Measurements from ENCODE around the gene TIMP2. TPM values are rescaled to one million over a fixed set of nuclear protein-coding genes. Genes with fewer than 3 reads are reported as not detected.
"Not testable (repeated sequence)": the region's sequence is repeated elsewhere in the genome, so short reads cannot be mapped to it uniquely, and the experiment has no call there.

TIMP2 gene
- total and polyA plus RNA-seq, 2 of the 4 experiments (the other 2 are of a cell fraction), result 43.9 to 416 TPM

- 0 out of 2 replicates have a peak overlapping the region, but pooled peaks have one; percentile 52 for H3K14ac ChIP-seq (replicated peaks; ENCODE audit: low read depth, low read length)
- H3K79me1 ChIP-seq (ENCODE audit: low read depth in 1 of 2, low read length in 2 of 2), result peaks cover 31 to 79% of the 10 kb centered on the region in 2 experiments
- peak overlapping the region; percentile 9; the same call in 1 of the 2 replicates for H2BK20ac ChIP-seq (ENCODE audit: low read depth, low read length)
- ATAC-seq (ENCODE audit: low read depth), result peak; percentile 87
- peak overlapping the region; percentile 20; the same call in 1 of the 3 replicates for H2BK15ac ChIP-seq (ENCODE audit: low read depth, low read length)
- POLR2A ChIA-PET (ENCODE audit: unreplicated experiment), result no interaction called here
- H2AK9ac ChIP-seq (replicated peaks; ENCODE audit: low read depth, low read length, poor library complexity), result peak overlapping the region; percentile 77
- H3K4ac ChIP-seq (ENCODE audit: low read depth, low read length), result peak overlapping the region; percentile 43
- no TSS peak for BruUV-seq (replicated peaks)
- H4K8ac ChIP-seq (ENCODE audit: low read depth in 2 of 2, low read length in 2 of 2), result peak overlapping the region in 1 of 2 experiments; percentile 9; a peak in 1 of 4 replicates
- peak overlapping the region; percentile 2; the same call in 1 of the 2 replicates for H3K27ac ChIP-seq (ENCODE audit: insufficient read depth, low read length)
- no peaks in the 10 kb centered on the region for H3K27me3 ChIP-seq (ENCODE audit: control insufficient read depth, insufficient read depth, low read length)
- H2BK5ac ChIP-seq (ENCODE audit: low read depth, low read length, poor library complexity, severe bottlenecking), result peak overlapping the region; percentile 61
- H4K20me1 ChIP-seq (ENCODE audit: insufficient read depth, low read length), result peaks cover 13% of the 10 kb centered on the region
- peaks cover 13% of the 10 kb centered on the region for H3K4me1 ChIP-seq (ENCODE audit: control insufficient read depth, insufficient read depth, low read length)
- in situ Hi-C loops (cut with MboI; ENCODE audit: low sequenced_read_pairs) (loop anchor here (25.0 kb wide), 1 partner anchor 519 kb away; no protein-coding TSS in a partner anchor), intact Hi-C loops (cut with micrococcal nuclease) (no loop called here), dilution Hi-C loops (cut with HindIII; ENCODE audit: low sequenced_read_pairs, unreplicated experiment) (no loop called here)
- no peak overlapping the region for H2BK120ac ChIP-seq (ENCODE audit: low read depth, low read length)
- 60% methylated on average over 1 of the region's 7 CpGs; no CpG with 5 or more reads in 1 of the 2 experiments for WGBS, 2 experiments (ENCODE audit: extremely low coverage in 2 of 2, insufficient read length in 1 of 2)
- peaks cover 43% of the 10 kb centered on the region for H3K36me3 ChIP-seq (ENCODE audit: control insufficient read depth, insufficient read depth, low read length)
- TF ChIP-seq RAD21 (IDR thresholded peaks at IDR 0.05; ENCODE audit: low read length) (no peak), MAZ (IDR thresholded peaks at IDR 0.05; ENCODE audit: borderline replicate concordance, low read depth, low read length) (no peak), BHLHE40 (IDR thresholded peaks at IDR 0.05; ENCODE audit: low read depth, low read length) (0 out of 2 replicates have a peak, but pooled peaks have one; percentile 19), MXI1 (IDR thresholded peaks at IDR 0.05; ENCODE audit: borderline replicate concordance, low read depth, low read length) (peak; percentile 96), FOS (IDR thresholded peaks at IDR 0.05; ENCODE audit: low read depth, low read length) (peak; percentile 50; the same call in 1 of the 2 replicates)
- peak overlapping the region; percentile 47; the same call in 1 of the 2 replicates for H3K4me2 ChIP-seq (ENCODE audit: low read depth, low read length)
- H3K9ac ChIP-seq (ENCODE audit: low read depth, low read length), result no peak overlapping the region
- peaks cover 14% of the 10 kb centered on the region; the same call in 1 of the 2 replicates for H3K9me1 ChIP-seq (ENCODE audit: insufficient read depth, low read length)
- H3K18ac ChIP-seq (ENCODE audit: low read depth, low read length), result no peak overlapping the region
- CTCF ChIA-PET, result no interaction called here
- peak overlapping the region; percentile 61 for H2AFZ ChIP-seq (replicated peaks; ENCODE audit: low read length, poor library complexity)
- H2AK5ac ChIP-seq (ENCODE audit: low read depth, low read length), result peak overlapping the region; percentile 82
- no peak overlapping the region for H3K23ac ChIP-seq (ENCODE audit: low read depth, low read length)
- no peak overlapping the region for H3K56ac ChIP-seq (ENCODE audit: extremely low read depth, insufficient read depth, low read length)
- DNase-seq, result peak; percentile 86
- no peak overlapping the region for H4K91ac ChIP-seq (ENCODE audit: insufficient read depth, low read depth, low read length)
- H3K4me3 ChIP-seq (ENCODE audit: insufficient read depth, low read depth, low read length), result no peak overlapping the region
- no peak overlapping the region for H4K5ac ChIP-seq (ENCODE audit: low read depth, low read length)
- no peaks in the 10 kb centered on the region for H3K9me3 ChIP-seq (ENCODE audit: control insufficient read depth, insufficient read depth, low read length)
These were observed 56.8 kb downstream of the TIMP2 start for GRCh38 chr17:78868391-78868790.

- H3K9me1 ChIP-seq (ENCODE audit: insufficient read depth, low read length); H3K27me3 ChIP-seq (ENCODE audit: control insufficient read depth, insufficient read depth, low read length); H3K9me3 ChIP-seq (ENCODE audit: control insufficient read depth, insufficient read depth, low read length); H3K4me2 ChIP-seq (ENCODE audit: low read depth, low read length); H4K5ac ChIP-seq (ENCODE audit: low read depth, low read length); intact Hi-C loops (cut with micrococcal nuclease); ATAC-seq (ENCODE audit: low read depth); H3K4me3 ChIP-seq (ENCODE audit: insufficient read depth, low read depth, low read length); H4K91ac ChIP-seq (ENCODE audit: insufficient read depth, low read depth, low read length); DNase-seq; POLR2A ChIA-PET (ENCODE audit: unreplicated experiment); H3K9ac ChIP-seq (ENCODE audit: low read depth, low read length); H3K56ac ChIP-seq (ENCODE audit: extremely low read depth, insufficient read depth, low read length); BruUV-seq (replicated peaks); H3K18ac ChIP-seq (ENCODE audit: low read depth, low read length); dilution Hi-C loops (cut with HindIII; ENCODE audit: low sequenced_read_pairs, unreplicated experiment): not testable (repeated sequence)
- Histone ChIP-seq H4K20me1 (ENCODE audit: insufficient read depth, low read length) (peaks cover 13% of the 10 kb centered on the region), H2AK5ac (ENCODE audit: low read depth, low read length) (peak overlapping the region; percentile 94), H2AK9ac (replicated peaks; ENCODE audit: low read depth, low read length, poor library complexity) (peak overlapping the region; percentile 70), H3K27ac (ENCODE audit: insufficient read depth, low read length) (peak overlapping the region; percentile 30; the same call in 1 of the 2 replicates), H3K4ac (ENCODE audit: low read depth, low read length) (peak overlapping the region; percentile 85), H3K23ac (ENCODE audit: low read depth, low read length) (peak overlapping the region; percentile 98), H3K79me1 (ENCODE audit: low read depth in 1 of 2, low read length in 2 of 2) (peaks cover 31 to 70% of the 10 kb centered on the region in 2 experiments), H4K8ac (ENCODE audit: low read depth in 2 of 2, low read length in 2 of 2) (peak overlapping the region in 1 of 2 experiments; percentile 65; a peak in 2 of 4 replicates), H2BK20ac (ENCODE audit: low read depth, low read length) (peak overlapping the region; percentile 42; the same call in 1 of the 2 replicates), H3K14ac (replicated peaks; ENCODE audit: low read depth, low read length) (peak overlapping the region; percentile 81), H2BK5ac (ENCODE audit: low read depth, low read length, poor library complexity, severe bottlenecking) (peak overlapping the region; percentile 72), H3K4me1 (ENCODE audit: control insufficient read depth, insufficient read depth, low read length) (peaks cover 11% of the 10 kb centered on the region), H2BK15ac (ENCODE audit: low read depth, low read length) (peak overlapping the region; percentile 56; the same call in 1 of the 3 replicates), H3K36me3 (ENCODE audit: control insufficient read depth, insufficient read depth, low read length) (peaks cover 33% of the 10 kb centered on the region), H2AFZ (replicated peaks; ENCODE audit: low read length, poor library complexity) (peak overlapping the region; percentile 58), H2BK120ac (ENCODE audit: low read depth, low read length) (peak overlapping the region; percentile 64)
- in situ Hi-C loops (cut with MboI; ENCODE audit: low sequenced_read_pairs), result loop anchor here (25.0 kb wide), 1 partner anchor 520 kb away; no protein-coding TSS in a partner anchor
- CTCF ChIA-PET, result interaction anchor here (0.7 kb wide), 1 partner anchor 1932 kb away, joined by 9 read pairs; no protein-coding TSS in a partner anchor
- 40% methylated on average over 1 of the region's 3 CpGs; no CpG with 5 or more reads in 1 of the 2 experiments for WGBS, 2 experiments (ENCODE audit: extremely low coverage in 2 of 2, insufficient read length in 1 of 2)
These were observed 58.1 kb downstream of the TIMP2 start for GRCh38 chr17:78867046-78867445.
